ENCODE measurements around the gene FMN1.

DNA sequence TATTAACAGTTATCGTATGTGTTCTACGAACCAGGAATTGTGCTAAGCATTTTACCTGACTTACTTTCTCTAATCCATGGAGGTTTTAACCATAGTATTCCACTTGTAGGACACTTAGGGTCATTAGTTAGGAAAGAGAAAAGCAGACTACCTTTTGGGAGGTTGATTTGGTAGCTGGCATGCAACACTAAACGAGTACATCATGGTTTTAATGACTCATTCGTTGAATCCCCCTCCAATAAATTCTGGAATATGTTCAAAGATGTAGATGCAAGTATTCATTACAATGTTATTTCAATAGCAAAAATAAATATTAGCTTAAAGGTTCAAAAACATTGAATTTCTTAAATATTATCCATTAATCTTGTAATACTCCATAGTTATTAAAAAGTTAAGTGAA, 162.5 kb downstream of the FMN1 start:
- TF ChIP-seq EZH2 (IDR thresholded peaks at IDR 0.05; ENCODE audit: borderline replicate concordance, control insufficient read depth, low read depth, low read length) (no peak), POLR2A (IDR thresholded peaks at IDR 0.05; ENCODE audit: low read depth, low read length) (no peak), SIN3A (IDR thresholded peaks at IDR 0.05; ENCODE audit: low read depth, low read length) (no peak), CTCF (IDR thresholded peaks at IDR 0.05 in 2 of 3, conservative IDR thresholded peaks at IDR 0.05 in 1 of 3; ENCODE audit: control insufficient read depth in 2 of 3, extremely low read depth in 1 of 3, insufficient read depth in 1 of 3, low read depth in 3 of 3, low read length in 3 of 3) (no peak), SP1 (IDR thresholded peaks at IDR 0.05; ENCODE audit: low read depth, low read length) (no peak), NFIC (IDR thresholded peaks at IDR 0.05; ENCODE audit: low read depth, low read length) (no peak), RELB (IDR thresholded peaks at IDR 0.05; ENCODE audit: low read depth) (no peak), POLR2AphosphoS5 (IDR thresholded peaks at IDR 0.05; ENCODE audit: low read length) (no peak)
- TF ChIP-seq, protein P1, sequence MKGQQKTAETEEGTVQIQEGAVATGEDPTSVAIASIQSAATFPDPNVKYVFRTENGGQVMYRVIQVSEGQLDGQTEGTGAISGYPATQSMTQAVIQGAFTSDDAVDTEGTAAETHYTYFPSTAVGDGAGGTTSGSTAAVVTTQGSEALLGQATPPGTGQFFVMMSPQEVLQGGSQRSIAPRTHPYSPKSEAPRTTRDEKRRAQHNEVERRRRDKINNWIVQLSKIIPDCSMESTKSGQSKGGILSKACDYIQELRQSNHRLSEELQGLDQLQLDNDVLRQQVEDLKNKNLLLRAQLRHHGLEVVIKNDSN (IDR thresholded peaks at IDR 0.05; ENCODE audit: borderline replicate concordance, extremely low read length, insufficient read depth, low read depth, low read length) = no peak

Data from GM12878 (cell line).